ENCODE results near the gene GNG12.

The GNG12 gene

DNA sequence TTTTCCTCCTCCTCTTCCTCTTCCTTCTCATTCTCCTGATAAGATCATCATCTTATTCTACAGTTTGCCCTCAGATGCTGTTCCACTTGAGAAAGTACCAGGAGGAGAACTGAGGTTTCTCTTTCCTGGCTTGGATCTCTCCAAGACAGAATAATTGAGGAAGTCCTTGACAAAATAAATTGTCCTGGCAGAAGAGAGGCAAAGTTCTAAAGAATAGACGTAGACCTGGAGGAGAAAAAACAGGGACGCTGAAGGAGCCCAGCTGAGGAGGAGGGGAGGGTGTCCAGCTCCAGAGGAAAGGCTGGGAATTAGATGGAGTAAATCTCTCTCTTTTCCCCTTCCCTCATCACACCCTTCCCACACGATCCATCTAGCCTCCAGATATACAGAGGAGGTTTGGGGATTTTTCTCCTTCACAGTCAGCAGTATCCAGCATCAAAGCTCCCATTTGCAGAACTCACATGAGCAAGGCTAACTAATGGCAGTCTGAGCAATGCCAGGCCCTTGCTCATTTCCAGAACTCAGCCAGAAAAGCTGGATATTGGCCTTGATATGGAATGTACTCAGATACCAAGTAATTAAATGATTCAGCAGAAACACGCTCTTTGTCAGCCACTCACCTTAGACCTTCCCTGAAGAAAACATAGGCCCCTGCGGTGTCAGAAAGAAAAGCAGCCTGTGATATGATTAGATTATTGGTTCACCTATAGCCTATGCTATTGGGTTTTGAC lies 5.1 kb upstream of the GNG12 start (continued):
- TF ChIP-seq, protein P1, sequence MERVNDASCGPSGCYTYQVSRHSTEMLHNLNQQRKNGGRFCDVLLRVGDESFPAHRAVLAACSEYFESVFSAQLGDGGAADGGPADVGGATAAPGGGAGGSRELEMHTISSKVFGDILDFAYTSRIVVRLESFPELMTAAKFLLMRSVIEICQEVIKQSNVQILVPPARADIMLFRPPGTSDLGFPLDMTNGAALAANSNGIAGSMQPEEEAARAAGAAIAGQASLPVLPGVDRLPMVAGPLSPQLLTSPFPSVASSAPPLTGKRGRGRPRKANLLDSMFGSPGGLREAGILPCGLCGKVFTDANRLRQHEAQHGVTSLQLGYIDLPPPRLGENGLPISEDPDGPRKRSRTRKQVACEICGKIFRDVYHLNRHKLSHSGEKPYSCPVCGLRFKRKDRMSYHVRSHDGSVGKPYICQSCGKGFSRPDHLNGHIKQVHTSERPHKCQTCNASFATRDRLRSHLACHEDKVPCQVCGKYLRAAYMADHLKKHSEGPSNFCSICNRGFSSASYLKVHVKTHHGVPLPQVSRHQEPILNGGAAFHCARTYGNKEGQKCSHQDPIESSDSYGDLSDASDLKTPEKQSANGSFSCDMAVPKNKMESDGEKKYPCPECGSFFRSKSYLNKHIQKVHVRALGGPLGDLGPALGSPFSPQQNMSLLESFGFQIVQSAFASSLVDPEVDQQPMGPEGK (CRISPR knock-in tag; IDR thresholded peaks at IDR 0.05; ENCODE audit: borderline replicate concordance): no peak
- no peak for TF ChIP-seq PPARA (CRISPR knock-in tag; IDR thresholded peaks at IDR 0.05; ENCODE audit: borderline replicate concordance)
- TF ChIP-seq BACH2 (CRISPR knock-in tag; IDR thresholded peaks at IDR 0.05; ENCODE audit: borderline replicate concordance): no peak
- TF ChIP-seq RARB (CRISPR knock-in tag; IDR thresholded peaks at IDR 0.05): no peak
- TF ChIP-seq SNAI2 (CRISPR knock-in tag; IDR thresholded peaks at IDR 0.05): no peak
- TF ChIP-seq, protein P2, sequence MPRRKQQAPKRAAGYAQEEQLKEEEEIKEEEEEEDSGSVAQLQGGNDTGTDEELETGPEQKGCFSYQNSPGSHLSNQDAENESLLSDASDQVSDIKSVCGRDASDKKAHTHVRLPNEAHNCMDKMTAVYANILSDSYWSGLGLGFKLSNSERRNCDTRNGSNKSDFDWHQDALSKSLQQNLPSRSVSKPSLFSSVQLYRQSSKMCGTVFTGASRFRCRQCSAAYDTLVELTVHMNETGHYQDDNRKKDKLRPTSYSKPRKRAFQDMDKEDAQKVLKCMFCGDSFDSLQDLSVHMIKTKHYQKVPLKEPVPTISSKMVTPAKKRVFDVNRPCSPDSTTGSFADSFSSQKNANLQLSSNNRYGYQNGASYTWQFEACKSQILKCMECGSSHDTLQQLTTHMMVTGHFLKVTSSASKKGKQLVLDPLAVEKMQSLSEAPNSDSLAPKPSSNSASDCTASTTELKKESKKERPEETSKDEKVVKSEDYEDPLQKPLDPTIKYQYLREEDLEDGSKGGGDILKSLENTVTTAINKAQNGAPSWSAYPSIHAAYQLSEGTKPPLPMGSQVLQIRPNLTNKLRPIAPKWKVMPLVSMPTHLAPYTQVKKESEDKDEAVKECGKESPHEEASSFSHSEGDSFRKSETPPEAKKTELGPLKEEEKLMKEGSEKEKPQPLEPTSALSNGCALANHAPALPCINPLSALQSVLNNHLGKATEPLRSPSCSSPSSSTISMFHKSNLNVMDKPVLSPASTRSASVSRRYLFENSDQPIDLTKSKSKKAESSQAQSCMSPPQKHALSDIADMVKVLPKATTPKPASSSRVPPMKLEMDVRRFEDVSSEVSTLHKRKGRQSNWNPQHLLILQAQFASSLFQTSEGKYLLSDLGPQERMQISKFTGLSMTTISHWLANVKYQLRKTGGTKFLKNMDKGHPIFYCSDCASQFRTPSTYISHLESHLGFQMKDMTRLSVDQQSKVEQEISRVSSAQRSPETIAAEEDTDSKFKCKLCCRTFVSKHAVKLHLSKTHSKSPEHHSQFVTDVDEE (CRISPR knock-in tag; IDR thresholded peaks at IDR 0.05): peak; percentile 55; the same call in 1 of the 2 replicates
- TF ChIP-seq ZFP3 (CRISPR knock-in tag; IDR thresholded peaks at IDR 0.05): no peak
- TF ChIP-seq, protein P3, sequence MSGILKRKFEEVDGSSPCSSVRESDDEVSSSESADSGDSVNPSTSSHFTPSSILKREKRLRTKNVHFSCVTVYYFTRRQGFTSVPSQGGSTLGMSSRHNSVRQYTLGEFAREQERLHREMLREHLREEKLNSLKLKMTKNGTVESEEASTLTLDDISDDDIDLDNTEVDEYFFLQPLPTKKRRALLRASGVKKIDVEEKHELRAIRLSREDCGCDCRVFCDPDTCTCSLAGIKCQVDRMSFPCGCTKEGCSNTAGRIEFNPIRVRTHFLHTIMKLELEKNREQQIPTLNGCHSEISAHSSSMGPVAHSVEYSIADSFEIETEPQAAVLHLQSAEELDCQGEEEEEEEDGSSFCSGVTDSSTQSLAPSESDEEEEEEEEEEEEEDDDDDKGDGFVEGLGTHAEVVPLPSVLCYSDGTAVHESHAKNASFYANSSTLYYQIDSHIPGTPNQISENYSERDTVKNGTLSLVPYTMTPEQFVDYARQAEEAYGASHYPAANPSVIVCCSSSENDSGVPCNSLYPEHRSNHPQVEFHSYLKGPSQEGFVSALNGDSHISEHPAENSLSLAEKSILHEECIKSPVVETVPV (CRISPR knock-in tag; IDR thresholded peaks at IDR 0.05): no peak
- TF ChIP-seq ZNF70 (CRISPR knock-in tag; IDR thresholded peaks at IDR 0.05): no peak
- TF ChIP-seq ISL1 (CRISPR knock-in tag; IDR thresholded peaks at IDR 0.05): peak; percentile 81

DNA sequence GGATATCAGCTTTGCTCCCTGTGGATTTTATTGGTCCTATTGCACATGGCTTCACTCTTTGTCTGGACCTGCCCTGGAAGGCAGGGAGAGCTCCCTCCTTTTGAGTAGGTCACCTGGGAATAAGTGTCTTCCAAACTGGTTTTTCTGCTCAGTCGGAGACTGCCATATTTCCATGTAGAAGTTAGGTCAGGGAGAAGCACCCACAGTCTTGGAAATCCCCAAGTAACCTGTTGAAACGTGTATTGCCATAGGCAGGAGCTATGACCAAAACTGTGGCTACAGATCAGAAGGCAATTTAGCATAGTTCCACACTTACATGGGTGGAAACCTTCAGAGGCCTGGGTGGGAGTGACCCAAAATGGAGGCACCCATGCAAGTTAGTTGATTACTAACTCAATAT lies 3.5 kb upstream of the GNG12 start:
- no peak for TF ChIP-seq GLIS3 (CRISPR knock-in tag; IDR thresholded peaks at IDR 0.05)
- no peak for TF ChIP-seq ARNTL (CRISPR knock-in tag; IDR thresholded peaks at IDR 0.05; ENCODE audit: borderline replicate concordance, low read depth)
- no peak for TF ChIP-seq CSDC2 (CRISPR knock-in tag; IDR thresholded peaks at IDR 0.05)
- TF ChIP-seq ZFP3 (CRISPR knock-in tag; IDR thresholded peaks at IDR 0.05): no peak
- ATAC-seq: no peak

DNA sequence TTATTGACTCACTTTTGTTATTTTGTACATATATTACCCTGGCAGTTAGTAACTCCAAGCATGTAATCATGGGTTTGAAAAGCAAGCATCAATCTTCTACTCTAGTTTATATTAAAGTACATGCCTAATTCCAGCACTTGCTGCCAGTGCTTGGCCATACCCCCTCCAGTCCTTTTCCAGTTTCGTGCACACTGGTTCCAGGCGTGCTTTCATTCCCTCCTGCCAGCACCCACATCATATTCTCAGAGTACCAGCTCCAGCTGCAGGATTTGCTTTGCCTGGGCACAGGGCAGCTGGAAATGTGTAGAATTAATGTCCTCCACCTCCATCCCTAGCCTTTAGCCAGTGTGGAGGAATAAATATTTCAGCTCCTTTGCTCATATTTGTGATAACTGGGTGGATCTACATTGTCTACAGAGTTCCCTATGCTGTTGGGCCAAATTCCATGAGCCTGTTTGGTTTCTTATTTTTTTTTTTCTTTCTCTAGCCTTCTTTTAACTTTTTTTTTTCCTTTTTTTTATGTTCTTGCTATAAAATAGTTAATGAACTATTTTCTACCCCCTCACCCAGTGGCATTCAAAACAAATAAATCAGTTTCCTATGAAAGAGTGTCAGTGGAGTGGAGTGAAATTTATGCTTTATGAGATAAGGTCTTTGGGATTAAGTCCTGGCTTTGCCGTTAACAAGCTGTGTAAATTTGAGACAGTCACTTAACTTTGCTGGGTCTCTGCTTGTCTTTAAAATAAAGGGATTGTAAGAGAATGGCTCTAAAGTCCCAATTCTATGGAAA lies 2.6 kb upstream of the GNG12 start:
- TF ChIP-seq TCF4 (CRISPR knock-in tag; IDR thresholded peaks at IDR 0.05; ENCODE audit: borderline replicate concordance) (no peak), ISL1 (CRISPR knock-in tag; IDR thresholded peaks at IDR 0.05) (no peak), BACH2 (CRISPR knock-in tag; IDR thresholded peaks at IDR 0.05; ENCODE audit: borderline replicate concordance) (no peak), GLIS3 (CRISPR knock-in tag; IDR thresholded peaks at IDR 0.05) (no peak), ARNTL (CRISPR knock-in tag; IDR thresholded peaks at IDR 0.05; ENCODE audit: borderline replicate concordance, low read depth) (no peak), RARB (CRISPR knock-in tag; IDR thresholded peaks at IDR 0.05) (no peak), CSDC2 (CRISPR knock-in tag; IDR thresholded peaks at IDR 0.05) (no peak)
- no peak for ATAC-seq

DNA sequence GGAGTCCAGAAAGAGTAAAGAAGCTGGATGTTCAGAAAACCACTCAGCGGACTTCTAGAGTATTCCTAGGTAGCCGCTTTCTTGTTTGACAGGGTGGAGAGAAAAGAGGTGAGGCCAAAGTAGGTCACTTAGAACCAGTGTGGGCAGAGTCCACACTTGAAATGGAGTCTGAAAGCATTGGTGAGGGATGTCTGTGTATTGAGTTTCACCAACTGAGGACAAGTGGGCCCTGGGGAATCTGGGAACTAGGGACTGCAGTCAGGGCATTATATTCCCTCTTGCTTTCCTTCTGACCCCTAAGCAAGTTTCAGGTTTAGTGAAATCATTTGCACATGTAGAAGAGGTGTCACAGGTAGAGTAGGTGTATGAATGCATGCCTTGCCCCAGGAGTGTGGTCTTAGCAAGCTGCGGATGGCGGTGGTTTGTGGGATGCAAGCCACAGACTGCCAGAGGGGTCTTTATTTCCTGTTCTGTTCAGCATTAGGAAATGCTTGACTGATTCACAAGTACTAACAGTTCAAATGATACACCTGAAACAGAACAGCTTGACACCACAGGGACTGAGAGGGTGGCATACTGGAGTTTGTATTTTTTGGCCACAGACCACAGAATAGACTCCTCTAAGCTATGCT lies 1.1 kb upstream of the GNG12 start:
- ATAC-seq: no peak
- no peak for TF ChIP-seq OSR1 (CRISPR knock-in tag; IDR thresholded peaks at IDR 0.05)
- TF ChIP-seq, protein P1 (CRISPR knock-in tag; IDR thresholded peaks at IDR 0.05; ENCODE audit: borderline replicate concordance): no peak
- TF ChIP-seq SNAI2 (CRISPR knock-in tag; IDR thresholded peaks at IDR 0.05): no peak
- no peak for TF ChIP-seq ZFP3 (CRISPR knock-in tag; IDR thresholded peaks at IDR 0.05)
